Glutamatergic neuron (in vitro differentiated cells): ENCODE data around the gene PLS1. TPM values are rescaled to one million over a fixed set of nuclear protein-coding genes. Genes with fewer than 3 reads are reported as not detected.
A peak's percentile ranks its signal among the peaks of the same experiment; 100 is the strongest.

Experiments used
- DNase-seq: peaks from one replicate; pipeline ENCODE4 v3.0.0; 2022
- H3K27ac Mint-ChIP-seq: one replicate; pipeline ENCODE4 v1.8.0; 2020; ENCODE audit warnings: mild to moderate bottlenecking, mixed read lengths, inconsistent platforms; ENCODE audit not compliant: unreplicated experiment
- H3K27me3 Mint-ChIP-seq: one replicate; pipeline ENCODE4 v1.8.0; 2020; ENCODE audit warnings: mild to moderate bottlenecking, moderate library complexity, mixed read lengths, inconsistent platforms; ENCODE audit not compliant: unreplicated experiment
- H3K36me3 Mint-ChIP-seq: one replicate; pipeline ENCODE4 v1.8.0; 2020; ENCODE audit warnings: mild to moderate bottlenecking, mixed read lengths, inconsistent platforms; ENCODE audit not compliant: unreplicated experiment
- H3K4me1 Mint-ChIP-seq: one replicate; pipeline ENCODE4 v1.8.0; 2020; ENCODE audit warnings: mild to moderate bottlenecking, low read depth, mixed read lengths, inconsistent platforms; ENCODE audit not compliant: unreplicated experiment
- H3K4me3 Mint-ChIP-seq: one replicate; pipeline ENCODE4 v1.8.0; 2020; ENCODE audit warnings: mild to moderate bottlenecking, mixed read lengths, inconsistent platforms; ENCODE audit not compliant: unreplicated experiment
- H3K9me3 Mint-ChIP-seq: one replicate; pipeline ENCODE4 v1.8.0; 2020; ENCODE audit warnings: mild to moderate bottlenecking, moderate library complexity, mixed read lengths, inconsistent platforms; ENCODE audit not compliant: unreplicated experiment
- total RNA-seq: library from RNA; stranded (reverse); fragmentation: NEBNext Ultra II Directional; extraction: Animal tissue kit (Norgen Biotek cat#: 25700); gene quantifications from one replicate; pipeline ENCODE4 v1.2.1, GENCODE V29; 2021; ENCODE audit not compliant: unreplicated experiment
- TF ChIP-seq, protein P1 (sequence below): fragments of 200-600 bp; sonication (generic); IDR thresholded peaks from one replicate; pipeline ENCODE4 v1.5.0; 2021; ENCODE audit not compliant: partially characterized antibody, unreplicated experiment

Gene PLS1
- total RNA-seq, 1 donor from 2014 or later = 1.3 TPM

DNA sequence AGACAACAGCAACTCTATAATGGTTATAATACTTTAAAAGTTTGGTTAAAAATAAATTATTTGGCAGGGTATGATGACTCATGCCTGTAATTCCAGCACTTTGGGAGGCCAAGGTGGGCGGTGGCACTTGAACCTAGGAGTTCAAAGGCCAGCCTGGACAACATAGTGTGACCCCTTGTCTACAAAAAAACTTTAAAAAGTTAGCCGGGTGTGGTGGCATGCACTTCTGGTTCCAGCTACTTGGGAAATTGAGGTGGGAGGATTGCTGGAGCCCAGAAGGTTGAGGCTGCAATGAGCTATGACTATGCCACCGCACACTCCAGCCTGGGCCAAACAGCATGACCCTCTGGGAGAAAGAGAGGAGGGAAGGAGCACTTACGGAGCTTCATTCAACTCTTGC is 119.9 kb downstream of the PLS1 start:
- H3K36me3 Mint-ChIP-seq = no peaks in the 10 kb centered on the region
- TF ChIP-seq, protein P1, sequence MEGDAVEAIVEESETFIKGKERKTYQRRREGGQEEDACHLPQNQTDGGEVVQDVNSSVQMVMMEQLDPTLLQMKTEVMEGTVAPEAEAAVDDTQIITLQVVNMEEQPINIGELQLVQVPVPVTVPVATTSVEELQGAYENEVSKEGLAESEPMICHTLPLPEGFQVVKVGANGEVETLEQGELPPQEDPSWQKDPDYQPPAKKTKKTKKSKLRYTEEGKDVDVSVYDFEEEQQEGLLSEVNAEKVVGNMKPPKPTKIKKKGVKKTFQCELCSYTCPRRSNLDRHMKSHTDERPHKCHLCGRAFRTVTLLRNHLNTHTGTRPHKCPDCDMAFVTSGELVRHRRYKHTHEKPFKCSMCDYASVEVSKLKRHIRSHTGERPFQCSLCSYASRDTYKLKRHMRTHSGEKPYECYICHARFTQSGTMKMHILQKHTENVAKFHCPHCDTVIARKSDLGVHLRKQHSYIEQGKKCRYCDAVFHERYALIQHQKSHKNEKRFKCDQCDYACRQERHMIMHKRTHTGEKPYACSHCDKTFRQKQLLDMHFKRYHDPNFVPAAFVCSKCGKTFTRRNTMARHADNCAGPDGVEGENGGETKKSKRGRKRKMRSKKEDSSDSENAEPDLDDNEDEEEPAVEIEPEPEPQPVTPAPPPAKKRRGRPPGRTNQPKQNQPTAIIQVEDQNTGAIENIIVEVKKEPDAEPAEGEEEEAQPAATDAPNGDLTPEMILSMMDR = no peak
- H3K4me3 Mint-ChIP-seq = no peak overlapping the region
- DNase-seq = no peak
- no peaks in the 10 kb centered on the region for H3K4me1 Mint-ChIP-seq
- peaks cover 4% of the 10 kb centered on the region for H3K27me3 Mint-ChIP-seq
- no peaks in the 10 kb centered on the region for H3K9me3 Mint-ChIP-seq
- H3K27ac Mint-ChIP-seq = no peak overlapping the region

DNA sequence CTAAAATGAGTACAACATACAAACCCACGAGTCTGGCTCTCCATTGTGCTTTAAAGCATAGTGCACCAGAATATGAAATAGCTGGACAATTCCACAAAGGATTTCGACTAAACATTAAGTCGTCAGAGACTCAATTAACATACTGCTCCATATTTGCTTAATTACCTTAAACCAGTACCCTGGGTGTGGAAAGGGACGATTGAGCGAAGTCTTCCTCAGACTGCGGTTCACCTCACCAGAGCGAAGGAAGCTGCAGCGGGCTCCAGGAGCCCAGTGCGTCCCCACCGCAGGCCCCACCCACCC is 127.4 kb downstream of the PLS1 start:
- peaks cover 6% of the 10 kb centered on the region for H3K36me3 Mint-ChIP-seq
- H3K4me3 Mint-ChIP-seq = peak overlapping the region; percentile 81
- TF ChIP-seq, protein P1 = no peak
- H3K4me1 Mint-ChIP-seq = no peaks in the 10 kb centered on the region
- peaks cover 5% of the 10 kb centered on the region for H3K27me3 Mint-ChIP-seq
- H3K27ac Mint-ChIP-seq = peak overlapping the region; percentile 62
- DNase-seq = no peak
- H3K9me3 Mint-ChIP-seq = peaks cover 12% of the 10 kb centered on the region

DNA sequence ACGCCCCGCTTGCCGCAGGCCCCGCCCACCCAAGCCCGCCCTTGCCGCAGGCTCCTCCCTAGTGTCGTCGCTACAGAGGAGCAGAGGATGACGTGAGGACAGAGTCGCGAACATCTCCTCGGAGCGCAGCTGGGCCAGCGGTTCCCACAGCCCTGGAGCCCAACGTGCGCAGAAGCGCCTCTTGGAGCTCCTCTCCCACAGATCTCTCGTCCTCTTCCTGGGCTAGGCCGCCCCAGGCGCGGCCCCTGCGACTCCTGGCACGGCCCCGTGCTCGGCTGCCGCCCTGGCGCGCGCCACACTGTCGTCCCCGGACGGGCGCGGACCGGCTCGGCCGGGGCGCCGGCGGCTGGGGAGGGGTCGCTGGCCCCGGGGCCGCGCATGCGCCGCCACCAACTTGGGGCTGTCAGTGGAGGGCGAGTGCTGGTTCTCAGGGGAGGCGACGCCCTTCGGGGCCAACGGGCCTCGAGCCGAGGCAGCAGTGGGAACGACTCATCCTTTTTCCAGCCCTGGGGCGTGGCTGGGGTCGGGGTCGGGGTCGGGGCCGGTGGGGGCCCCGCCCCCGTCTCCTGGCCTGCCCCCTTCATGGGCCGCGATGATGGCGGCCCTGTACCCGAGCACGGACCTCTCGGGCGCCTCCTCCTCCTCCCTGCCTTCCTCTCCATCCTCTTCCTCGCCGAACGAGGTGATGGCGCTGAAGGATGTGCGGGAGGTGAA is 127.9 kb downstream of the PLS1 start, which contains the start of gene TRPC1:
TSS of gene TRPC1 (plus strand) at position 67 of the 714 bp plus-strand sequence. CDS start at position 593, 526 bp downstream.
- no peaks in the 10 kb centered on the region for H3K4me1 Mint-ChIP-seq
- peaks cover 12% of the 10 kb centered on the region for H3K9me3 Mint-ChIP-seq
- TF ChIP-seq, protein P1 = no peak
- H3K36me3 Mint-ChIP-seq = peaks cover 6% of the 10 kb centered on the region
- peaks cover 1% of the 10 kb centered on the region for H3K27me3 Mint-ChIP-seq
- peak; percentile 90 for DNase-seq
- H3K4me3 Mint-ChIP-seq = peak within 1 kb of the TSS; percentile 96
- peak within 1 kb of the TSS; percentile 96 for H3K27ac Mint-ChIP-seq

DNA sequence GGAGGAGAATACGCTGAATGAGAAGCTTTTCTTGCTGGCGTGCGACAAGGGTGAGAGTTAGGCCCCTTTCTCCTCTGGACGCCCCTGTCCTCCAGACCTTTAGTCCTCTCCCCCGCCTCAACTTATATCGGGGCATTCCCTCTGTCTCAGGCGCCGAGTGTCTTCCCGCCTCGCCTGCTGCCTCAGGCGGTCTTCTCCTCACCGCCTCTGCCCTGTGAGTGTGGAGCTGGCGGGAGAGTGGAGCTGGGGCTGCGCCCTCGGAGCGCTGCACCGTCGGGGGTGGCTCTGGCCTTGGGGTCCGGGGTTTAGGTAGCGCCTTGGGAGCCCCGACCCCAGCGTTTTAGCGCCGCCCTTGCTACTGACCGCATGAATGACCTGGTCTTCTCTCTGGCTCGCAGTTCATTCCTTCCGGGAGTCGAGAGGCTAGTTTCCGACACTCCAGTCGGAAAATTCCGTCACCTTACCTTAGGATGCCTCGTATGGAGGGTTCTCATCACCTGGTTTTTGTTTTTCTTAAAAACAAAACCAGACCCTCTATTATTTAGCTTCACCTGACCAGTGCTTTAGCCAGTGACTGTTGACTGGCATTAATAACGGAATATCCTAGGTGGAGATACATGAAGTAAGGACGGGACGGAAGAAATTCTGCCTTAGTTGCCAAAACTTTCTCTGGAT is 128.6 kb downstream of the PLS1 start:
- Mint-ChIP-seq H3K27ac (peak overlapping the region; percentile 96), H3K9me3 (peaks cover 12% of the 10 kb centered on the region), H3K27me3 (peaks cover 1% of the 10 kb centered on the region), H3K36me3 (peaks cover 6% of the 10 kb centered on the region), H3K4me1 (no peaks in the 10 kb centered on the region), H3K4me3 (peak overlapping the region; percentile 96)
- peak; percentile 72 for DNase-seq
- TF ChIP-seq, protein P1 = no peak

DNA sequence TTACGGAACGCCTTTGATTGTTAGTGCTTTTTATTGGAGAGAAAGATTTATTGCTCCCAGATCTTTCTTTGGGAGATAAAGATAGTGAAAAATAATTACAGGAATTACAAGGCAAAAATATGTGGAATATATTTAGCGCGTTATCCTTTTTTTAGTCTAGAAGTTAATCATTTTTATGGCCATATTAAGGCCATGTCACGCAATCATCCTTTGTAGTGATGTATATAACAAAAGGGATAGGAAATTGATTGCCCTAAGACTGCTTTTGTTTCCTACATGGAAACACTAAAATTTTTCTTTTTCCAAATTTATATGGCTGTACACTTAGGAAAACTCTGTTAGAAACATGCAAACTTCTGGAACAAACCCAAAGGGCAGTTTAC is 129.2 kb downstream of the PLS1 start:
- H3K9me3 Mint-ChIP-seq = peaks cover 12% of the 10 kb centered on the region
- H3K27ac Mint-ChIP-seq = peak overlapping the region; percentile 96
- TF ChIP-seq, protein P1 = no peak
- peak overlapping the region; percentile 96 for H3K4me3 Mint-ChIP-seq
- no peaks in the 10 kb centered on the region for H3K4me1 Mint-ChIP-seq
- H3K36me3 Mint-ChIP-seq = peaks cover 6% of the 10 kb centered on the region
- peaks cover 1% of the 10 kb centered on the region for H3K27me3 Mint-ChIP-seq
- DNase-seq = no peak
